Chondrocyte (in vitro differentiated cells): ENCODE measurements around the gene DESI2. TPM values are rescaled to one million over a fixed set of nuclear protein-coding genes. Genes with fewer than 3 reads are reported as not detected.

Experiments
- DNase-seq: peaks from one replicate; pipeline ENCODE4 v3.0.0; 2021; ENCODE audit warnings: mixed read lengths, low spot score
- H3K27ac Mint-ChIP-seq: one replicate; pipeline ENCODE4 v1.8.0; 2021; ENCODE audit warnings: mild to moderate bottlenecking, moderate library complexity, mixed read lengths; ENCODE audit not compliant: unreplicated experiment
- H3K27me3 Mint-ChIP-seq: 2 replicates; pipeline ENCODE4 v1.8.0; 2021; ENCODE audit warnings: low read depth, mixed read lengths
- H3K36me3 Mint-ChIP-seq: 2 replicates; pipeline ENCODE4 v1.8.0; 2021; ENCODE audit warnings: low read depth, mixed read lengths
- H3K4me1 Mint-ChIP-seq: 2 replicates; pipeline ENCODE4 v1.8.0; 2021; ENCODE audit warnings: low read depth, mild to moderate bottlenecking, mixed read lengths
- H3K4me3 Mint-ChIP-seq: one replicate; pipeline ENCODE4 v1.8.0; 2021; ENCODE audit warnings: mild to moderate bottlenecking, moderate library complexity, mixed read lengths; ENCODE audit not compliant: unreplicated experiment
- H3K9me3 Mint-ChIP-seq: 2 replicates; pipeline ENCODE4 v1.8.0; 2021; ENCODE audit warnings: low read depth, mixed read lengths
- total RNA-seq: library from RNA; stranded (reverse); gene quantifications from 3 replicates; pipeline ENCODE4 v1.2.1, GENCODE V29; 2021
- TF ChIP-seq, protein P1 (sequence below): fragments of 200-600 bp; sonication (generic); IDR thresholded peaks from 2 replicates; pipeline ENCODE4 v1.5.0; 2021; ENCODE audit warnings: antibody characterized with exemption, mild to moderate bottlenecking, moderate library complexity

The DESI2 gene
- total RNA-seq, 1 donor from 2014 or later: 65.6 TPM

DNA sequence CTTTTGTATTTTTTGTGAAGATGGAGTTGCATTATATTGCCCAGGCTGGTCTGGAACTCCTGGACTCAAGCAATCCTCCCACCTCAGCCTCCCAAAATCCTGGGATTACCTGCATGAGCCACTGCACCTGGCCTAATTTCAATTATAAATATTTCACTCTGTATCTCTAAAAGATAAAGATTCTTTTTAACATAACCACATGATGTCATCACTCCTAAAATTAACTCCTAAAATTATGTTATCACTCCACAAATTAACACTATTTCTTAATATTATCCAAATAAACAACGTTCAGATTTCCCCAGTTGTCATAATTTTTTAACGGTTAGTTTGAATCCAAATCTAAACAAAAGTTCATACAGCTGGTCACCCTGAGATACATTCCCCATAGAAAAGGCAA, 43.0 kb downstream of the DESI2 start:
- H3K4me1 Mint-ChIP-seq: peaks cover 3% of the 10 kb centered on the region
- H3K27ac Mint-ChIP-seq: no peak overlapping the region
- TF ChIP-seq, protein P1, sequence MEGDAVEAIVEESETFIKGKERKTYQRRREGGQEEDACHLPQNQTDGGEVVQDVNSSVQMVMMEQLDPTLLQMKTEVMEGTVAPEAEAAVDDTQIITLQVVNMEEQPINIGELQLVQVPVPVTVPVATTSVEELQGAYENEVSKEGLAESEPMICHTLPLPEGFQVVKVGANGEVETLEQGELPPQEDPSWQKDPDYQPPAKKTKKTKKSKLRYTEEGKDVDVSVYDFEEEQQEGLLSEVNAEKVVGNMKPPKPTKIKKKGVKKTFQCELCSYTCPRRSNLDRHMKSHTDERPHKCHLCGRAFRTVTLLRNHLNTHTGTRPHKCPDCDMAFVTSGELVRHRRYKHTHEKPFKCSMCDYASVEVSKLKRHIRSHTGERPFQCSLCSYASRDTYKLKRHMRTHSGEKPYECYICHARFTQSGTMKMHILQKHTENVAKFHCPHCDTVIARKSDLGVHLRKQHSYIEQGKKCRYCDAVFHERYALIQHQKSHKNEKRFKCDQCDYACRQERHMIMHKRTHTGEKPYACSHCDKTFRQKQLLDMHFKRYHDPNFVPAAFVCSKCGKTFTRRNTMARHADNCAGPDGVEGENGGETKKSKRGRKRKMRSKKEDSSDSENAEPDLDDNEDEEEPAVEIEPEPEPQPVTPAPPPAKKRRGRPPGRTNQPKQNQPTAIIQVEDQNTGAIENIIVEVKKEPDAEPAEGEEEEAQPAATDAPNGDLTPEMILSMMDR: no peak
- H3K9me3 Mint-ChIP-seq: peaks cover 2% of the 10 kb centered on the region
- no peak overlapping the region for H3K4me3 Mint-ChIP-seq
- peaks cover 33% of the 10 kb centered on the region for H3K36me3 Mint-ChIP-seq
- DNase-seq: no peak
- no peaks in the 10 kb centered on the region for H3K27me3 Mint-ChIP-seq

DNA sequence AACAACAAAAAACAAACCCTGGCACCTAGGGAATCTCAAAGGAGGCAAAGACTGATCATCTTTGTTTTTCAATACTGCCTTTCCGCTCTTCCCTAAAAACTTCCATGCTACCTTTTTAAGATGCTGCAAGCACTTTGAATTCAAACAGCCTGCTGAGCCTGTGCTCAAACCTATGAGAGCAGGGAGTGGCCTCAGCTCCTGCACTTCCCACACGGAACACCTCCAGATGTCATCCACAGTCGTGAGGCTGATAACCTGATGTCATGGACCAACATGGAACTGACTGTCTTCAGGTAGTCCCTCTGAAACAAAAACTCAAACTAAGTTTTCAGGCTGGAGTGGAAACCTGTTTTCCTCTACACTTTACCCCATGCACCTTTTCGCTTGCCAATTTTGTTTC, 46.8 kb downstream of the DESI2 start:
- TF ChIP-seq, protein P1: no peak
- no peaks in the 10 kb centered on the region for H3K27me3 Mint-ChIP-seq
- H3K27ac Mint-ChIP-seq: no peak overlapping the region
- no peak overlapping the region for H3K4me3 Mint-ChIP-seq
- no peaks in the 10 kb centered on the region for H3K4me1 Mint-ChIP-seq
- H3K9me3 Mint-ChIP-seq: peaks cover 2% of the 10 kb centered on the region
- peaks cover 29% of the 10 kb centered on the region for H3K36me3 Mint-ChIP-seq
- no peak for DNase-seq

DNA sequence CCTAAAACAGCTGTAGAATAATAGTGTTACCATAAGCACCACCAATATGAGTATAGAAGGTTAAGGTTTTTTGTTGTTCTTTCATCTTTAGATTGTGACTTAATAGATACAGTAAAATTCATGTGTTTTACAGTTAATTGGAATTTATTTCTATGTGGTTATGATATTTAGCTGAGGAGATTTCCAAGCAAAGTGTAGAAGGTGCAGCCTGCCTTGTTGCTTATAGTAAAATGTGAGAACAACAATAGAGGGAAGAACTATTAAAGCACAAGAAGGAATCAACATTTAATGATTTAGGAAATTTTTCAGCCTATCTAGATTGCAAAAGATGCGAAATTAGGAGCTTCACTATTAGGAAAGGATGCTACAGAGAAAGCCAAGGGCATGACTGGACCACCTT, 47.9 kb downstream of the DESI2 start:
- no peak for DNase-seq
- Mint-ChIP-seq H3K36me3 (peaks cover 30% of the 10 kb centered on the region), H3K9me3 (peaks cover 2% of the 10 kb centered on the region), H3K4me1 (no peaks in the 10 kb centered on the region), H3K4me3 (no peak overlapping the region), H3K27ac (no peak overlapping the region), H3K27me3 (no peaks in the 10 kb centered on the region)
- TF ChIP-seq, protein P1: no peak

DNA sequence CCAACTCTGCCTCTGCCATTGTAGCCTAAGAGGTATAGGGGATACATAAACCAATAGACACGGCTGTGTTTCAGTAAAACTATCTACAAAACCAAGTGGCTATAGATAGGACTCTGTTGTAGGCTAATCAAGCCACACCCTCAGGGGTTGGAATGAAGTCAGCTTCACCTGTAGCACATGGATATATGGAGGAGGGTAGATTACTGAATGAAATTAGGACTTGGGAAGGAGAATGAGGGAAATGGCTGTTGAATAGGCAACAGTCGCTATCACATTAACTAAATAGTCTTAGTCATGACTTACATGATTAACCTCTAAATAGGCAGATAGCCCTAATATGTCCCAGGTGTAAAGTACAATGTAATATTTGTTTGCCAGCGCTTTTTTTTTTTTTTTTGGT, 49.7 kb downstream of the DESI2 start:
- Mint-ChIP-seq H3K27ac (no peak overlapping the region), H3K4me3 (no peak overlapping the region), H3K27me3 (no peaks in the 10 kb centered on the region), H3K4me1 (no peaks in the 10 kb centered on the region), H3K36me3 (peaks cover 39% of the 10 kb centered on the region), H3K9me3 (peaks cover 2% of the 10 kb centered on the region)
- no peak for DNase-seq
- TF ChIP-seq, protein P1: no peak

DNA sequence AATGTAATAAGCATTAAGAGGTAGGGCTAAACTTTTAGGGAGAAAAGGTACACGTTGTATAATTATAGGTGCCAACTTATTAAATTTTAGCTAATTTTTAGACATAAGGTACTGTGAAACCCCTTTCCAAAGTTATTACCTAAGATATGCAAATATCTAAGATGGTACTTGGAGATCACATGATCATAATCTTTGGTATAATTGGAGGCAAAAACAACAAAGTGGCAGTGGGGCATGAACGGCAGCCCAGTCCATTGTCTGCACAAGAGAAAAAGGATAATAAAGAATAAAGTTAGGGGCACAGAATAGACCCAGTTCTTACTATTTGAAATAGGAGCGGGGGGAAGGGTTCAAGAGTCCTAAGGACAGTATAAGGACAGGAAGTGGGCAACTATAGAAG, 51.2 kb downstream of the DESI2 start:
- peaks cover 31% of the 10 kb centered on the region for H3K36me3 Mint-ChIP-seq
- peaks cover 2% of the 10 kb centered on the region for H3K9me3 Mint-ChIP-seq
- H3K4me1 Mint-ChIP-seq: no peaks in the 10 kb centered on the region
- TF ChIP-seq, protein P1: no peak
- no peak overlapping the region for H3K27ac Mint-ChIP-seq
- no peak overlapping the region for H3K4me3 Mint-ChIP-seq
- DNase-seq: no peak
- no peaks in the 10 kb centered on the region for H3K27me3 Mint-ChIP-seq
